NCI-H2196 (cell line): Measurements from ENCODE around the gene BICRAL.
"Not testable (repeated sequence)": the region's sequence is repeated elsewhere in the genome, so short reads cannot be mapped to it uniquely, and the experiment has no call there.

Experiments used
- DNase-seq: peaks from one replicate; lab custom pipeline; 2025; ENCODE audit not compliant: unreplicated experiment; lab: John Stamatoyannopoulos, UW

BICRAL gene

DNA sequence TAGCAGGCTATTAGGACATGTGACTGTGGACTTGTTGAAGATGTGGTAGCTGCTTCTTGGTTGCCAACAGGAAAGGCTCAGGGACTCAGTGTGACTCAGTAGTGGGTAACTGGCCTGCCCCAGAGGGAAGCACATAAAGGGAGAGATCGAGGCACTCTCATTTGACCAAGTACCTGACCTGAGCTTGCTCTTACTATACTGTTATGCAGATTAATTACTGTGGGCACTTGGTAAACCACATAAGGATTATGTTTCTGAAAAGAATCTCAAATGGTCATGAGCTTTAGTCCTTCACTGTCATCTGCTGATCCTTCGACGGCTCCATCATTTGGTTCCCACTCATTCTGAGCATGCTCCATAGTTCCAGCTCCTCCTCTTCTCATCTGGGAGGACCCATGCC is 49.4 kb downstream of the BICRAL start:
- no peak for DNase-seq

DNA sequence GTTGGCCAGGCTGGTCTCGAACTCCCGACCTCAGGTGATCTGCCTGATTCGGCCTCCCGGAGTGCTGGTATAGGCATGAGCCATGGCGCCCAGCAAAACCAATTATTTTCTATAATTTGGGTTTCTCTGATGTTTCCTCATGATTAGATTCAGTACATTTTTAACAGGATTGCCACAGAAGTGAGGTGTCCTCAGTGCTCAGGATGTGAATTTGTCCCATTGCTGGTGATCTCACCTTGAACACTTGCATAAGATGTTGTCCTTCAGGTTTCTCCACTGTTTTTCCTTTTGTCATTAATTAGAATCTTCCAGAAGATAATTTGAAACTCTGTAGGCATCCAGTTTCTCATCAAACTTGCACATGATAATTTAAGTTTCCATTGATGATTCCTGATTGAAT is 52.2 kb downstream of the BICRAL start:
- no peak for DNase-seq

DNA sequence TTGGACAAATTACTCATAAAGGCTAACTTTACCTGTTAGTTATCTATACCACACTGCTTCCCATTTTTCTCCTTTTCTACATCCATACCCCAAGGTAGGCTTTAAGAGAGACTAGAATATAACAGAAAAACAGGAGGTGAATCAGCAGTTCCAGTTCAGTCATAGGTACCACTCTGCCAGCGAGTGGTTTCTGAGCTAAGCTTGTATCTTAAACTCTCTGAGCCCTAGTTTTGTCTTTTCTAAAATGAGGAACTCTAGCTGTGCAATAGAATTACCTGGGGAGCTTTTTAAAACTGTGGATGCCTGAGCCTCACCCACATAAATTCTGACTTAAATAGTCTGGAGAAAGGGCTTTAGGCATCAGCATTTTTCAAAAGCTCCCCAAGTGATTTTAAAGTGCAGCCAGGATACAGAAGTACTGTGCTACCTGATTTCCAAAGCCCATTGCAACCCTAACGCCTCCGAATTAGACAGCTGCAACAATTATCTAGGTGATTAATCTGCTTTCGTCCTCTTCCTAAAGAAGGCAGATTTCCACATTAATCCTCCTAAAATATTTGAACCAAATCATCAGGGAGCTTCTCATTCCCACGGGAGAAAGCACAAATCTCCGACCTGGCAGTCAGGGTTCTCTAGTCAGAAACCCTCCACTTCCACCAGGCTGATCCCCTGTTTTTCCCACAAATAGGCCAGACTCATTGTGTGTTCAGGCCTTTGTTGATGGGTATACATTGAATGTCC is 60.2 kb downstream of the BICRAL start:
- DNase-seq, result no peak

DNA sequence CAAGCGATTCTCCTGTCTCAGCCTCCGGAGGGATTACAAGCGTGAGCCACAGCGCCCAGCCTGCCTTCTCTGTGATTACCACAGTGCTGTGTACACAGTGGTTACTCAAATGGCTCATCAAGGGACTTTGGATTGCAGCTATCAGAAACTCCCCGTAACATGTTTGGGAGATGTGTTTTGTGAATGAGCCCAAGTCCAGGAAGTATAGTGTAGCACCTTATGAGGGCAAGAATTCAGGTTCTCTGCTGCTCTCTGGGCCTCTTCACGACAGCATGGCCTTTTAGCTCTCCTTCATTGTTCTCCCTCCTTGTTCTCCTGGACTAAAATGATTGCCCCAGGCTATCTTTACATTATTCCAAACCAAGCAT is 63.5 kb downstream of the BICRAL start:
- no peak for DNase-seq

DNA sequence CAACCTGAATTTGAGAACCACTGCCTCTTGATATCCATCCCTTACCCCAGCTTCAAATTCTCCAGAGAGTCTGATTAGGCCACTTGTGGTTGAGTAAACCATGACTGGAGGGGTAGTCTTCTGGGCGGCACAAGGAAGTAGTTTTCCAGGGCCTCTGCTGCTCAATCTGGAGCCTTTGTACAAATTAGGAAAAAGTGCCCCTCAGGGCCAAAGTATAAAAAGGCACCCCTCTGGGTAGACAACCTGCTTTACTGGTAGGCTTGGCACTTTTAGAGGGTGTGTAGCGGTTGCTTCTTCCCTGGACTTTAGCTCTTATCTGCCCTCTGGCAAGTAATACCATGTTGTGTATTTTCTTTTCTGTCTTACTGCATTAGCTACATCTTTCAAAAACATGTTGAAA is 64.7 kb downstream of the BICRAL start:
- no peak for DNase-seq

DNA sequence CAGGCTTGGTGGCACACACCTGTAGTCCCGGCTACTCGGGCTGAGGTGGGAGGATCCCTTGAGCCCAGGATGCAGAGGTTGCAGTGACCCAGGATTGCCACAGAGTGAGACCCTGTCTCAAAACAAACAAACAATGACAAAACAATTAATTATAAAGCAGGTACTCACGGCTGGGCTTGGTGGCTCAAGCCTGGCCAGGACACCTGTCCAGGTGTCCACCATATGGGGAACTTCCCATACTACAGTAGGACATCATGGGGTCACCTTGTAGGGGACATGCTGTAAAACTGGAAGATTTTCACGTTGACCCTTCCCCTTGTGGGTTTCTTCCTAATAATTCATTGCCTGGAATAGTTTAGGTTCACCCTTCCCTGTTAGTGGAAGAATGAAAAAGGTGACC is 66.8 kb downstream of the BICRAL start:
- no peak for DNase-seq

DNA sequence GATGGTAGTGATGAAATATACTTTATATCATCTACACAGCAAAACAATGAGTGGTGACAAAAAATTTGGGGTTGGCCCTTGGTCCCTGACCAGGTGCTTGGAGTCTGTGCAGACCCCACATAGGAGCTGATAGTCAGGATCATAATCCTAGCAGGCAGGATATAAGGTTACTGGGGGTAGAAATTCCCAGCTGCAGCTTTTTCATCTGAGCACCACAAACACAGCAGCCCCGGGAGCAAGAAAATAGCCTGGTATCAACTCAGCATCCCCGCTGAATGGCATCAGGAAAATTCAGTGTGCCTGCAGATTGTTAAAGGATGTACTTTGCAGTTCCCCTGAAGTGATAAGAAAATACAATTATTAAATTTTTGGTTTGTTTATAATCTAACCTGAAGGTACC is 69.7 kb downstream of the BICRAL start:
- no peak for DNase-seq

DNA sequence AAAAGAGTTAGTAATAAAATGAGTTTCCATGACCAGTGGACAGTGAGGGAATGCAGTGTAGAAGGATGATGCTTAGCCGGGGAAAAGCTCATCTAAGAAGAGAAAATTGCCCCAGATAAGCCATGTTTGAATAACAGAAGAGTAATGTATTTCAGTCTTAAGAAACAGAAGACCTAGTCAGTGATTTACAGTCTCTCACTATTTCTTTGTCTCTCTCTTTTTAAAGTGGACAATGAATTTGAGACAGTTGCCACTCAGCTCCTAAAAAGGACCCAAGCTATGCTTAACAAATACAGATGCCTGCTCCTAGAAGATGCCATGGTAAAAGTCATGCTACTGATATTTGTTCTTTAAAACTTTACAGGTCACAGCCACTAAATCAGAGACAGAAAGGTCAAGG is 78.2 kb downstream of the BICRAL start:
- no peak for DNase-seq

DNA sequence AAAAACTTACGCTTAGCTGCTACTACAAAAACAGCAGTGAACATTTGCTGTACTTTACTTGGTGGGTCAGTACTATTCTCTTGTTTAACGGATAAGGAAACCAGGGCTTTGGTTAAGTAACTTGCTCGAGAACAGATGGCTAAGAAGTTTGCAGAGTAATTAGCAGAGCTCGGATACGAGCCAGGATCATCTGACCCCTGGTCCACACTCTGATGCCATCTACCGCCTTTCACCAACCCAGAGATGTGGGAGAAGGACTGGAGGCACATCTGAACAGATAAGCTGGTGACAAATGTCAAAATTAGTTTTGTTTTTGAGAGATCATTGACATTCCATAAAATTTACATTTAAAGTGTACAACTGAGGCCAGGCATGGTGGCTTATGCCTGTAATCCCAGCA is 78.6 kb downstream of the BICRAL start:
- no peak for DNase-seq

DNA sequence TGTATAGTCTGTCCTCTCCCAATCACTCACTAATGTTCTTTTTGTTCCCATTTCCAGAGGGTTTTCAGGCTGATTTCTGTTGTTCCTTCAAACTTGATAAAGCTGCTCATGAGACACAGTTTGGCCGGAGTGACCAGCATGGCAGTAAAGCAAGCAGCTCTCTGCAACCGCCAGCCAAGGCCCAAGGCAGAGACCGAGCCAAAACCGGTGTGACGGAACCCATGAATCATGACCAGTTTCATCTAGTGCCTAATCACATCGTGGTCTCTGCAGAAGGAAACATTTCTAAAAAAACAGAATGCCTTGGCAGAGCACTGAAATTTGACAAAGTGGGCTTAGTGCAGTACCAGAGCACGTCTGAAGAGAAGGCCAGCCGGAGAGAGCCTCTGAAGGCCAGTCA is 82.8 kb downstream of the BICRAL start:
- no peak for DNase-seq

DNA sequence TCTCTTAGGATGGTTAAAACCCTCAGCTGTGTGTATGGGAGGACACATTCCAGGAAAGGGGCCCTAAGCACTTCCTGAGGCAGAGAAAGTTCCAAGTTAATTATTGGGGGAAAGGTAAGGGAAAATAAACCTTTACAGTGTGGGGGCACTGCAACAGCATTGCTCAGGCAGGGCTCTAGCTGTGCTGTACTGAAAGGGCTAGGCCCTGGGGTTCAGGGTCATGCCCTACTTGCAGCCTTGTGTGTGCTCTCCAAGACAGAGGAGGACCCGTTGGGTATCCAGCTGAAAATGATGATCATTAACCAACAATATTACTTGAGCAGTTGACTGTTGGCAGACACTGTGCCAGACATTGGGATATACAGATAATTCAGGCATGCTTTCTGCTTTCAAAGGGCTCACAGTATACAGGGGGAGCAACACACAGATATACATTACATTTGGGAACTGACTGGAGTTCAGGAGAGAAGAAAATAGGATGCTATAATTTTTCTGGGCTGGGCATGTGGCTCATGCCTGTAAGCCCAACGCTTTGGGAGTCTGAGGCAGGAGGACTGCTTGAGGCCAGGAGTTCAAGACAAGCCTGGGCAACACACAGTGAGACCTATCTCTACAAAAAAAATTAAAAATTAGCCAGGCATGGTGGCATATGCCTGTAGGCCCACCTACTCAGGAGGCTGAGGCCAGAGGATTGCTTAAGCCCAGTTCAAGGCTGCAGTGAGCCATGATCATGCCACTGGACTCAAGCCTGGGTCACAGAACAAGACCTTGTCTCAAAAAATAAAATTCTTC is 88.5 kb downstream of the BICRAL start:
- DNase-seq, result no peak

DNA sequence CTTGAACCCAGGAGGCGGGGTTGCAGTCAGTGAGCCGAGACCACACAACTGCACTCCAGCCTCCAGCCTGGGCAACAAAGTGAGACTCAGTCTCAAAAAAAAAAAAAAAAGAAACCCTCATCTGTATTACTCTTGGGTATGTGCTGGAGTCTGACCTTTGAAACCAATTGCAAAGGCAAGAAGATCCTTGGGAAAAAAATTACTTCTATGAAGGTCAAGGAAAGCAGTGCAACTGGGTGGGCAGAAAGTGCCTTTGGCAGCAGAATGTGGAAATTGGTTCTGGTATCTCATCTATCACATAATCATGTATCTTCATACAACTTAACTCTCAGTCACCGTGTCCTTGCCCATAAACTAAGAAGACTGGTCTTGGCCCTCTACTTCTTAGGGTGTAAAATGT is 89.9 kb downstream of the BICRAL start:
- DNase-seq, result no peak

DNA sequence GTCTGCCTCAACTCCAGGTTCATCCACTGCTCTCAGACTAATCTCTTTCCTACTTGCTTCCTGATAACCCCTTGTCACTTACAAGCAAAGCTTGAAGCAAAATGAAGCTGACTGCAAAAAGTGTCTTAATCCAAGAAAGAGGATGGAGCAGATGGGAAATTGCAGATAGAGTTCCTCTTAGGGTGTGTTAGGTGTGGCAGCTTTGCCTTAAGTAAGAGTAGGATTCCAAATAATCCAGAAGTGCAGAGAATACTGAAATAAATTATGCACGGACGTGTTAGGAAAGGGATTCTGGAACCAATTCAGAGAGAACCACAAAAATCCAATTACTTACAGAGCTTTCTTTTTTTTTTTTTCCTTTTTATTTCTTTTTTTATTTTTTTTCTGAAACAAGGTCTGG is 91.5 kb downstream of the BICRAL start:
- DNase-seq, result no peak

DNA sequence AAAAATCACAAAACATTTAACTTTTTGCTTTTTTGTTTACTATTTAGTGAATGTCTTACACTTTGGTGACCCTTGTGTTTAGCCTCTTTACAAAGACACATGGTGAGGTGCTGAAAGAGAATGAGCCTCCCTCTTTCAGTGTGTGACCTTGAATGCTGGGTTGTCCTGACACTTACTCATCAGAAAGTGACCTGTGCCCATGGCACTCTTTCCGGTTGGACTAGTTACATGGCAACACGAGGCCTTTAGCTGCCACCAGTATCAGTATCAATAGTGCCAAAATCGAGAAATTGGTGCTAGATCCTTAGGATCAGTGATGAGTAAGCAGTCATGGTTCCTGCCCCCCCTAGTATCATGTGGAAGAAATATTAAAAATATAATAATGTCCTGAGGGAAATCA is 95.8 kb downstream of the BICRAL start:
- no peak for DNase-seq

DNA sequence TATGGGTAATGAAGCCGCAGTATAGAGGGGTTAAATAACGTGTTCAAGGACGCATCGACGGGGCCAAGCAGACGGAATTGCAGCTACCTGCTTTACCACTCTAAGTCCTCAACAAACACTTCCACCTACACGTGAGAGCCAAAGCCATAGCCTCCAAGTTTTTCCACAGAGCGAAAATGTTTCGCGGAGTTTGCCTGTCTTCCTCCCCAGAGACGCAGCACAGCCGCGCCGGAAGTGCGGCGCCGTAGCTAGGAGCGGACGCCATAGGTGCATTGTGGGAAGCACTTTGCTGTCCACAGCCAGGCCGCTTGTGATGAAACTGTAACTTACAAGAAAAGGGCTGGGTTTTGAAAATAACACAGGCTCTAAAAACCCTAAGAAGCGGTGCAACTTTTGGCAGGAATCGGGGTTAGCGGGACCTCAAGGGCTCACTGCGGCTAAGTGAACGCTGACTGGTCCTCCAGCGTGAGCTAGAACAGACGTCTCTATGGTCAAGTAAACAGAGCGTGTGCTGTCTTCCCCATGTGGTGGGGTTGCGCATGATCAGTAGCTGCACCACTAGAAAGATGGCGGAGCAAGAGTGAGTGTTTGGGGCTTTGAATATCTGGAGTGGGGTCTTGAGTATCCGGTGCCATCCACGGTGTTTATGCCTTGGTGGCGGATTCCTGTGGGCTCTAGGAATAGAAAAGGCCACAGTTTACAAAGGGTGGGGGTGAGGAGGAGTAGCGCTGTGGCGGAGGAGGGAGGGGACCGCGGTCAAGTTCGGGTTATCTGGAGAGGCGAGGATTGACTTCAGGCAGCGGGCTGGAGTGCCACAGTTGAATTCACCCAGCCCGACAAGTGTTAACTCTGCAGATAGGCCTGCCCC is 97.8 kb downstream of the BICRAL start, which contains the start of gene RPL7L1:
Gene RPL7L1, plus strand, starts transcription at position 245 of the 868 bp plus-strand sequence. Its CDS starts 295 bp downstream, at position 540.
- peak; percentile 85 for DNase-seq

DNA sequence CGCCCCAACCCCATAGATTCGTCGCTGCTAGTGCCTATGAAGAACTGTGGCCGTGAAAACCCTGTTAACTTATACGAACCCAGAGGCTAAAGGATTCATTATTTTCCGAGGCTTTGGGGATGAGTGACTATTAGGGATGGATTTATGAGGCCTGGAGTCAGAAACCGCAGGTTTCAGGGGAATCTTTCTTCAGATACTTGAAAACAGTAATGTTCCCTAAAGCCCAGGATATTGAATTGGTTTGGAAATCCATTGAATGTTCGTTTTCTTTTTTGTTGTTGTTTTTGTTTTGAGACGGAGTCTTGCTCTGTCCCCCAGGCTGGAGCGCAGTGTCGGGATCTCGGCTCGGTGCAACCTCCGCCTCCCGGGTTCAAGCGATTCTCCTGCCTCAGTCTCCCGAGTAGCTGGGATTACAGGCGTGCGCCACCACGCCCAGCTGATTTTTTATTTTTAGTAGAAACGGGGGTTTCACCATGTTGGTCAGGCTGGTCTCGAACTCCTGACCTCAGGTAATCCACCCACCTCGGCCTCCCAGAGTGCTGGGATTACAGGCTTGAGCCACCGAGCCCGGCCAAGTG is 98.5 kb downstream of the BICRAL start:
- not testable (repeated sequence) for DNase-seq

DNA sequence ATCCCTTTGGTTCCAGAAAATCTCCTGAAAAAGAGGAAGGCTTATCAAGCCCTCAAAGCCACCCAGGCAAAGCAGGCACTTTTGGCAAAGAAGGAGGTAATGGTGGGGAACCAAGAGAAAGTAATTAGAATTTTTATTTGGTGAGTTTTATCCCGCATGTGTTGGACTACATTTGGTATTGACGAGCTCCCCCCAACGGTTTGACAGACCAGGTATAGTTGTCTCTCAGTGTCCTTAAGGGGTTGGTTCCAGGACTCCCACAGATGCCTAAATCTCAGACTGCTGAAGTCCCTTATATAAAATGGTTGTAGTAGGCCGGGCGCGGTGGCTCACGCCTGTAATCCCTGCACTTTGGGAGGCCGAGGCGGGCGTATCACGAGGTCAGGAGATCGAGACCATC is 99.0 kb downstream of the BICRAL start:
- not testable (repeated sequence) for DNase-seq

DNA sequence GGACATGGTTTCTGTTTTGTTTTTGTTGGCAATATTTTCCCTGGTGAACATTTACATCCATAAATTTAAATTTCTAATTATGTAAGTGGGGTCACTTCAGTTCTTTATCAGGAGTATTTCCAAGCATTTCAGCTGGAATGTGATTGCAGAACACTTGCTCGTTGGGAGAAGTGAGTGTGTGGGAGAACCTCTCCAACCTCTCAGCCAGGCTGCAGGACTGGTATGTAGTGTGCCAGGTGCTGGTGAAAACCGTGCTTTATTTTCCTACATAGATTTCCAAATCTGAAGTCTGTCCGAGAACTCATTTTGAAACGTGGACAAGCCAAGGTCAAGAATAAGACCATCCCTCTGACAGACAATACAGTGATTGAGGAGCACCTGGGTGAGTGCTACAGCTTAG is 103.8 kb downstream of the BICRAL start:
- DNase-seq, result no peak

DNA sequence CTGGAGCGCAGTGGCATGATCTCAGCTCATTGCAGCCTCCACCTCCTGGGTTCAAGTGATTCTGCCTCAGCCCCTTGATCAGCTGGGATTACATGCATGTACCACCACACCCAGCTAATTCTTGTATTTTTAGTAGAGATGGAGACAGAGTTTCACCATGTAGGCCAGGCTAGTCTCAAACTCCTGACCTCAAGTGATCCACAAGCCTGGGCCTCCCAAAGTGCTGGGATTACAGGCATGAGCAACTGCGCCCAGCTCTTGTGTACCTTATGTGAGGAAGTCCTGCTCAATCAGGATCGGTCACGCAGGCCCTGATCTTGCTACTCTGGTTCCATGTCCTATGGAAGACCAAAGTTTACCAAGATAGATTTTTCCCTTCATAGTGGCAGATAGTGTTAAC is 106.3 kb downstream of the BICRAL start:
- DNase-seq, result not testable (repeated sequence)

DNA sequence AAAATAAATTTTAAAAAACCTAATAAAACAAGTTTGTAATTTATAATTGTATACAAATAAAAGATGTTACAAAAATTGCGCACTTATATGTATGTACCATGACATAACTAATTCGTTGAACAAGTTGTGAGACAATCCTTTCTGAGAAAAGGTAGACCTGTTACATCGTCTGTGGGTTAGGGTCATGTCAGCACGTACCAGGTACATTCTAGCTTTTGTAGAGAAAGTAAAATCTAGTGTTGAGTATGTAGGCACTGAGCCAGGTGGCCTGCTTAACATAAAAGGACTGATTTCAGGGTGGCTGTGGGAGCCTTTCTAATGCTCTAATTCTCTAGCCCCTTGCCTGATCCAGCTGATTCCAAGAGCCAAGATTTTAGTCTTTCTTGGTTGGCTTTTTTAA is 108.0 kb downstream of the BICRAL start:
- no peak for DNase-seq
